ENCODE results near the gene OBSCN.

The OBSCN gene

DNA sequence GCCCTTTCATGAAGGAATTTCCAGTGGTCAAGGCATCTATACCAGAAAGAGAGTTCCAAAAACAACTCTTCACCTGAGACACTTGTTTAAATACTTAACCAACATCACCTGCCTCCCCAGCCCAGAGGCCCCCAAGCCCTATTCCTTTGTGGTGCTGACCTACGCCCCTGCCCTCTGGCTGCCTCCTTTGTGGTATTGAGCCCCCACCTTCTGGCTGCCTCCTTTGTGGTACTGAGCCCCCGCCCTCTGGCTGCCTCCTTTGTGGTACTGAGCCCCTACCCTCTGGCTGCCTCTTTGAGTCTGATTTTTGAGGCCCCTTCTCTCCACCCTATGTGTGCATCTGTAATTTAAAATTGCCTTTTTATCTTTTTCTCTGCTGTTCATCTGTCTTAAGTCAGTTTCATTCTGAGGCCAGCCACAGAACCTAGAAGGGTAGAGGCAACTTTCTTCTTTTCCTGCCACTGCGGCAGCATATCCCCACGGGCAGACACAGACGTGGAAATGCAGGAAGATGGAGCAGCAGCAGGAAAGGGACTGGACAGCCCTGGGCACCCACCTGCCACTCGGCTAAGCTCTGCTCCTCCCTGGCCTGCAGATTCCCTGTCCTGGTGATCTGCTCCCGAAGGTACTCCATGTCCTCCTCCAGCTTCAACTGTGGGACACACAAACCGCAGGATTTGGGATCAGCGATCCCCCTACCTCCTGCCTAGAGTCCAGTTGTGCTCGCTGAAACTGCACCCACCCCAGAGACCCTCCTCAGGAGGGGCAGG, 205.6 kb downstream of the OBSCN start:
- Histone ChIP-seq H3K4me2 (ENCODE audit: low read length) (no peak overlapping the region), H3F3A (ENCODE audit: insufficient read depth, low read length) (no peaks in the 10 kb centered on the region), H3K4me1 (ENCODE audit: insufficient read depth, low read length, severe bottlenecking) (no peaks in the 10 kb centered on the region), H3K36me3 (ENCODE audit: insufficient read depth, low read length) (no peaks in the 10 kb centered on the region), H3K27ac (ENCODE audit: low read depth, low read length, poor library complexity, severe bottlenecking) (no peak overlapping the region), H4K20me1 (ENCODE audit: insufficient read depth, low read length) (no peaks in the 10 kb centered on the region), H3K9me3 (ENCODE audit: low read length) (no peaks in the 10 kb centered on the region), H3K4me3 (ENCODE audit: low read depth, low read length, poor library complexity, severe bottlenecking) (no peak overlapping the region), H3K9ac (ENCODE audit: low read length) (no peak overlapping the region), H3K79me2 (ENCODE audit: insufficient read depth, low read length) (no peaks in the 10 kb centered on the region), H3K9me2 (ENCODE audit: low read depth, low read length) (no peaks in the 10 kb centered on the region), H3K27me3 (ENCODE audit: insufficient read depth, low read length) (no peaks in the 10 kb centered on the region), H2AFZ (ENCODE audit: low read length) (no peak overlapping the region)
- no peak for TF ChIP-seq CTCF (IDR thresholded peaks at IDR 0.05; ENCODE audit: low read length)
- no peak for TF ChIP-seq EZH2 (IDR thresholded peaks at IDR 0.05; ENCODE audit: borderline replicate concordance, low read length)

GRCh38 chr1:228414511-228415211, 206.8 kb downstream of the OBSCN start:
- Histone ChIP-seq H3K9ac (ENCODE audit: low read length) (no peak overlapping the region), H3K9me3 (ENCODE audit: low read length) (no peaks in the 10 kb centered on the region), H3K27me3 (ENCODE audit: insufficient read depth, low read length) (no peaks in the 10 kb centered on the region), H4K20me1 (ENCODE audit: insufficient read depth, low read length) (no peaks in the 10 kb centered on the region), H3K36me3 (ENCODE audit: insufficient read depth, low read length) (no peaks in the 10 kb centered on the region), H3K4me3 (ENCODE audit: low read depth, low read length, poor library complexity, severe bottlenecking) (no peak overlapping the region), H3K4me1 (ENCODE audit: insufficient read depth, low read length, severe bottlenecking) (no peaks in the 10 kb centered on the region), H2AFZ (ENCODE audit: low read length) (no peak overlapping the region), H3F3A (ENCODE audit: insufficient read depth, low read length) (no peaks in the 10 kb centered on the region), H3K79me2 (ENCODE audit: insufficient read depth, low read length) (no peaks in the 10 kb centered on the region), H3K9me2 (ENCODE audit: low read depth, low read length) (no peaks in the 10 kb centered on the region), H3K27ac (ENCODE audit: low read depth, low read length, poor library complexity, severe bottlenecking) (no peak overlapping the region), H3K4me2 (ENCODE audit: low read length) (no peak overlapping the region)
- TF ChIP-seq EZH2 (IDR thresholded peaks at IDR 0.05; ENCODE audit: borderline replicate concordance, low read length) (no peak), CTCF (IDR thresholded peaks at IDR 0.05; ENCODE audit: low read length) (no peak)

DNA sequence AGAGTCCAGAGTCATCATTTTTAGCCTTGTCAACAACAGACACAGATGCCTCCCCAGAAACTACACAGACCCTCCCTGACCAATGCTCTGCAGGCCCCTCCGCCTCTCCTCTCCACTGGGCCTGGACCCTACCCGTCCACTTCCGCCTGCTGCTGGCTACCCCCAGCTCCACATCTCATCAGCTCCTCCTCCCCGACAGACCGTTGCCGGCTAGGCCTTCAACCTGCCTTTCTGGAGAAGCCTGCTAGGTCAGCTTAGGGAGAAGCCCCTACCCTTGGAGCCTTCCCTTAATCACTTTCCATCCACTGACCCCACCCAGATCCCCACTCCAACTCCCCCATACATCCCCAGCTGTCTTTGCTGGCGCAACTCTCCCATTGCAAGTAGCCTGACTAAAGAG, 207.4 kb downstream of the OBSCN start:
- Histone ChIP-seq H3K4me3 (ENCODE audit: low read depth, low read length, poor library complexity, severe bottlenecking) (no peak overlapping the region), H2AFZ (ENCODE audit: low read length) (no peak overlapping the region), H4K20me1 (ENCODE audit: insufficient read depth, low read length) (no peaks in the 10 kb centered on the region), H3K27me3 (ENCODE audit: insufficient read depth, low read length) (no peaks in the 10 kb centered on the region), H3K9ac (ENCODE audit: low read length) (no peak overlapping the region), H3K36me3 (ENCODE audit: insufficient read depth, low read length) (no peaks in the 10 kb centered on the region), H3K27ac (ENCODE audit: low read depth, low read length, poor library complexity, severe bottlenecking) (no peak overlapping the region), H3K4me1 (ENCODE audit: insufficient read depth, low read length, severe bottlenecking) (no peaks in the 10 kb centered on the region), H3K79me2 (ENCODE audit: insufficient read depth, low read length) (no peaks in the 10 kb centered on the region), H3K9me3 (ENCODE audit: low read length) (no peaks in the 10 kb centered on the region), H3F3A (ENCODE audit: insufficient read depth, low read length) (no peaks in the 10 kb centered on the region), H3K9me2 (ENCODE audit: low read depth, low read length) (no peaks in the 10 kb centered on the region), H3K4me2 (ENCODE audit: low read length) (no peak overlapping the region)
- TF ChIP-seq CTCF (IDR thresholded peaks at IDR 0.05; ENCODE audit: low read length), result no peak
- TF ChIP-seq EZH2 (IDR thresholded peaks at IDR 0.05; ENCODE audit: borderline replicate concordance, low read length), result no peak
